IMR-90 (cell line): ENCODE data around the gene ZFP36. TPM values are rescaled to one million over a fixed set of nuclear protein-coding genes. Genes with fewer than 3 reads are reported as not detected.

ENCODE experiments used
- ATAC-seq: fragments of 200-7000 bp; cut with Tn5 transposase; 2 replicates; pipeline ENCODE4 v1.9.1; 2020; ENCODE audit warnings: low read depth, mild to moderate bottlenecking, moderate library complexity
- BruUV-seq: library from RNA; stranded (reverse); fragments of 400-500 nt; replicated peaks from 2 replicates; lab custom pipeline; 2021; lab: Mats Ljungman, UMichigan
- CTCF ChIA-PET: fragments of 300-600 bp; formaldehyde crosslinking; extraction: SDS; loops from one replicate; lab custom pipeline; 2021; ENCODE audit warnings: antibody characterized with exemption; lab: Yijun Ruan, JAX
- POLR2A ChIA-PET: fragments of 300-600 bp; sonication (Branson Sonifier 250); formaldehyde crosslinking; loops from one replicate; lab custom pipeline; 2022; ENCODE audit warnings: antibody characterized with exemption; ENCODE audit not compliant: unreplicated experiment; lab: Charles Lee
- DNase-seq: peaks from one replicate; pipeline ENCODE4 v3.0.0; 2013
- H2AFZ ChIP-seq: replicated peaks from 2 replicates; pipeline ENCODE3; 2013; ENCODE audit warnings: low read length, mild to moderate bottlenecking; ENCODE audit not compliant: poor library complexity
- H2AK5ac ChIP-seq: 2 replicates; pipeline ENCODE4 v1.6.1; 2013; ENCODE audit warnings: low read depth, low read length, inconsistent platforms
- H2AK9ac ChIP-seq: replicated peaks from 2 replicates; pipeline ENCODE3; 2013; ENCODE audit warnings: mild to moderate bottlenecking, low read depth, low read length, moderate library complexity; ENCODE audit not compliant: poor library complexity
- H2BK120ac ChIP-seq: 2 replicates; pipeline ENCODE4 v1.6.1; 2013; ENCODE audit warnings: low read depth, low read length, inconsistent platforms
- H2BK15ac ChIP-seq: 3 replicates; pipeline ENCODE4 v1.6.1; 2013; ENCODE audit warnings: low read depth, low read length, inconsistent platforms
- H2BK20ac ChIP-seq: 2 replicates; pipeline ENCODE4 v1.6.1; 2013; ENCODE audit warnings: low read depth, mild to moderate bottlenecking, inconsistent platforms, low read length, moderate library complexity
- H2BK5ac ChIP-seq: 2 replicates; pipeline ENCODE4 v1.6.1; 2013; ENCODE audit warnings: mild to moderate bottlenecking, low read depth, low read length, inconsistent platforms; ENCODE audit not compliant: poor library complexity, severe bottlenecking
- H3K14ac ChIP-seq: replicated peaks from 2 replicates; pipeline ENCODE4 v1.6.1; 2013; ENCODE audit warnings: low read depth, low read length, inconsistent platforms
- H3K18ac ChIP-seq: 2 replicates; pipeline ENCODE4 v1.6.1; 2013; ENCODE audit warnings: low read depth, low read length, control low read depth
- H3K23ac ChIP-seq: 2 replicates; pipeline ENCODE4 v1.6.1; 2013; ENCODE audit warnings: low read depth, low read length, inconsistent platforms
- H3K27ac ChIP-seq: 2 replicates; pipeline ENCODE4 v1.5.1; 2013; ENCODE audit warnings: mild to moderate bottlenecking, control low read depth, low read length; ENCODE audit not compliant: insufficient read depth
- H3K27me3 ChIP-seq: 2 replicates; pipeline ENCODE4 v1.6.1; 2013; ENCODE audit warnings: low read length; ENCODE audit not compliant: control insufficient read depth, insufficient read depth
- H3K36me3 ChIP-seq: 2 replicates; pipeline ENCODE4 v1.6.1; 2013; ENCODE audit warnings: low read length, mixed read lengths; ENCODE audit not compliant: control insufficient read depth, insufficient read depth
- H3K4ac ChIP-seq: 2 replicates; pipeline ENCODE4 v1.6.1; 2013; ENCODE audit warnings: low read depth, low read length, inconsistent platforms
- H3K4me1 ChIP-seq: 2 replicates; pipeline ENCODE4 v1.6.1; 2013; ENCODE audit warnings: low read length, mixed read lengths; ENCODE audit not compliant: control insufficient read depth, insufficient read depth
- H3K4me2 ChIP-seq: 2 replicates; pipeline ENCODE4 v1.6.1; 2013; ENCODE audit warnings: low read depth, mild to moderate bottlenecking, control low read depth, low read length, moderate library complexity
- H3K4me3 ChIP-seq: 2 replicates; pipeline ENCODE4 v1.5.1; 2013; ENCODE audit warnings: low read depth, mild to moderate bottlenecking, control low read depth, low read length, moderate library complexity; ENCODE audit not compliant: insufficient read depth
- H3K56ac ChIP-seq: 2 replicates; pipeline ENCODE4 v1.6.1; 2013; ENCODE audit warnings: low read length, inconsistent platforms; ENCODE audit not compliant: insufficient read depth; ENCODE audit errors: extremely low read depth
- H3K79me1 ChIP-seq, 2 experiments: 2 replicates each; pipeline ENCODE4 v1.6.1; 2013; ENCODE audit warnings: low read length in 2 of 2, inconsistent platforms in 1 of 2, low read depth in 1 of 2
- H3K9ac ChIP-seq: 2 replicates; pipeline ENCODE4 v1.6.1; 2013; ENCODE audit warnings: low read depth, low read length, control low read depth
- H3K9me1 ChIP-seq: 2 replicates; pipeline ENCODE4 v1.6.1; 2013; ENCODE audit warnings: low read length, inconsistent platforms; ENCODE audit not compliant: insufficient read depth
- H3K9me3 ChIP-seq: 2 replicates; pipeline ENCODE4 v1.6.1; 2013; ENCODE audit warnings: low read length; ENCODE audit not compliant: control insufficient read depth, insufficient read depth
- H4K20me1 ChIP-seq: 2 replicates; pipeline ENCODE4 v1.6.1; 2013; ENCODE audit warnings: low read length, inconsistent platforms; ENCODE audit not compliant: insufficient read depth
- H4K5ac ChIP-seq: 2 replicates; pipeline ENCODE4 v1.6.1; 2013; ENCODE audit warnings: mild to moderate bottlenecking, low read depth, low read length, control low read depth
- H4K8ac ChIP-seq, 2 experiments: 2 replicates each; pipeline ENCODE4 v1.6.1; 2013; ENCODE audit warnings: low read depth in 2 of 2, low read length in 2 of 2, control low read depth in 1 of 2, inconsistent platforms in 1 of 2
- H4K91ac ChIP-seq: 2 replicates; pipeline ENCODE4 v1.6.1; 2013; ENCODE audit warnings: low read depth, low read length, inconsistent platforms; ENCODE audit not compliant: insufficient read depth
- BHLHE40 ChIP-seq: fragments of 150-350 bp; IDR thresholded peaks from 2 replicates; pipeline ENCODE4 v1.6.1; 2016; ENCODE audit warnings: mild to moderate bottlenecking, low read depth, low read length
- CEBPB ChIP-seq: IDR thresholded peaks from 2 replicates; pipeline ENCODE4 v1.6.1; 2012; ENCODE audit warnings: low read depth, low read length, improper control_type of control experiment
- CHD1 ChIP-seq: IDR thresholded peaks from 2 replicates; pipeline ENCODE4 v1.6.1; 2012; ENCODE audit warnings: low read depth, low read length, improper control_type of control experiment
- CTCF ChIP-seq: conservative IDR thresholded peaks from 2 replicates; pipeline ENCODE4 v1.5.1; 2012; ENCODE audit warnings: mild to moderate bottlenecking, low read depth, low read length, improper control_type of control experiment
- FOS ChIP-seq: fragments of 150-350 bp; IDR thresholded peaks from 2 replicates; pipeline ENCODE4 v1.6.1; 2016; ENCODE audit warnings: low read depth, low read length
- MAFK ChIP-seq: IDR thresholded peaks from 2 replicates; pipeline ENCODE4 v1.6.1; 2012; ENCODE audit warnings: low read depth, low read length, improper control_type of control experiment
- MAZ ChIP-seq: IDR thresholded peaks from 2 replicates; pipeline ENCODE4 v1.6.1; 2012; ENCODE audit warnings: low read depth, mild to moderate bottlenecking, low read length, improper control_type of control experiment, moderate library complexity, borderline replicate concordance
- NFE2L2 ChIP-seq: fragments of 150-350 bp; IDR thresholded peaks from 2 replicates; pipeline ENCODE4 v1.6.1; 2016; ENCODE audit warnings: low read depth, mild to moderate bottlenecking, low read length
- POLR2A ChIP-seq: IDR thresholded peaks from 2 replicates; pipeline ENCODE4 v1.6.1; 2012; ENCODE audit warnings: mild to moderate bottlenecking, low read depth, low read length
- RAD21 ChIP-seq: IDR thresholded peaks from 2 replicates; pipeline ENCODE4 v1.6.1; 2012; ENCODE audit warnings: low read length, improper control_type of control experiment
- RCOR1 ChIP-seq: IDR thresholded peaks from 2 replicates; pipeline ENCODE4 v1.6.1; 2012; ENCODE audit warnings: mild to moderate bottlenecking, low read length, improper control_type of control experiment; ENCODE audit not compliant: insufficient replicate concordance
- RFX5 ChIP-seq: IDR thresholded peaks from 2 replicates; pipeline ENCODE4 v1.8.0; 2012; ENCODE audit warnings: low read depth, mild to moderate bottlenecking, low read length, moderate library complexity
- SMC3 ChIP-seq: fragments of 150-350 bp; IDR thresholded peaks from 2 replicates; pipeline ENCODE4 v1.6.1; 2016; ENCODE audit warnings: low read depth, mild to moderate bottlenecking, antibody characterized with exemption, low read length, moderate library complexity
- WGBS, 2 experiments: methylation state at CpG; one replicate each; pipeline versions ENCODE4 v1.1.5 to v1.1.7; 2013; ENCODE audit warnings: missing lambda C conversion rate in 2 of 2; ENCODE audit not compliant: insufficient read length in 1 of 2; ENCODE audit errors: extremely low coverage in 2 of 2; 5-methylcytosine and 5-hydroxymethylcytosine counted together
- dilution Hi-C: fragments of 300-500 bp; cut with HindIII; formaldehyde crosslinking; loops from one replicate; pipeline ENCODE4 v1.14.3; 2018; ENCODE audit warnings: low sequenced_read_pairs; ENCODE audit not compliant: unreplicated experiment
- in situ Hi-C: fragments of 300-500 bp; cut with MboI; formaldehyde crosslinking; loops from 3 replicates; pipeline ENCODE4 v1.14.3; 2019; ENCODE audit warnings: low sequenced_read_pairs, inconsistent platforms, mixed read lengths
- intact Hi-C: fragments of 100-400 bp; cut with micrococcal nuclease; formaldehyde crosslinking; loops from 2 replicates; pipeline ENCODE4 v1.10.0; 2022
- polyA plus RNA-seq, 3 experiments: library from polyadenylated mRNA; depleted of rRNA; stranded (reverse); fragments of >200 nt; gene quantifications; 2 replicates each; pipeline ENCODE4 v1.2.3, GENCODE V29; 2012; ENCODE audit warnings: low replicate concordance in 1 of 3
- total RNA-seq: library from RNA; depleted of rRNA; stranded (reverse); fragments of >200 nt; gene quantifications from 2 replicates; pipeline ENCODE4 v1.2.3, GENCODE V29; 2012
- TF ChIP-seq, protein P1 (sequence below): fragments of 150-350 bp; IDR thresholded peaks from 2 replicates; pipeline ENCODE4 v1.6.1; 2017; ENCODE audit warnings: mild to moderate bottlenecking, antibody characterized with exemption, low read length, low read depth

ZFP36 gene
- total and polyA plus RNA-seq, 2 of the 4 experiments (the other 2 are of a cell fraction): 1.4 to 45.0 TPM

GRCh38 chr19:39403331-39404312 lies 3.0 kb upstream of the ZFP36 start:
- Histone ChIP-seq H3K4me3 (peak overlapping the region; percentile 29), H3K4ac (peak overlapping the region; percentile 99), H2BK120ac (peak overlapping the region; percentile 98), H2BK5ac (peak overlapping the region; percentile 94), H2BK20ac (peak overlapping the region; percentile 85), H3K79me1 (peaks cover 0 to 42% of the 10 kb centered on the region in 2 experiments; a peak in 2 of 4 replicates), H3K23ac (peak overlapping the region; percentile 79; the same call in 1 of the 2 replicates), H3K4me1 (peaks cover 26% of the 10 kb centered on the region), H3K56ac (peak overlapping the region; percentile 96), H3K18ac (peak overlapping the region; percentile 96), H3K9me3 (no peaks in the 10 kb centered on the region), H4K20me1 (peaks cover 33% of the 10 kb centered on the region), H2AFZ (peak overlapping the region; percentile 69), H4K8ac (peak overlapping the region; percentile 86 to 90), H4K5ac (peak overlapping the region; percentile 95), H2AK5ac (peak overlapping the region; percentile 97), H2BK15ac (peak overlapping the region; percentile 95; the same call in 2 of the 3 replicates), H3K14ac (peak overlapping the region; percentile 95), H2AK9ac (peak overlapping the region; percentile 100), H3K27me3 (no peaks in the 10 kb centered on the region), H3K9ac (peak overlapping the region; percentile 82), H4K91ac (peak overlapping the region; percentile 99), H3K36me3 (peaks cover 11% of the 10 kb centered on the region), H3K4me2 (peak overlapping the region; percentile 87), H3K9me1 (peaks cover 10% of the 10 kb centered on the region), H3K27ac (peak overlapping the region; percentile 95)
- 0% methylated on average over 6 of the region's 43 CpGs; no CpG with 5 or more reads in 1 of the 2 experiments for WGBS, 2 experiments
- ChIA-PET POLR2A (interaction anchor here (0.5 to 0.8 kb wide), 5 partner anchors 8 to 1393 kb away, joined by 3 to 12 read pairs (median 6); partner anchors contain the start of genes PLEKHG2 and SUPT5H), CTCF (interaction anchor here (0.9 kb wide), 1 partner anchor 8 kb away, joined by 3 read pairs; no protein-coding TSS in a partner anchor)
- in situ Hi-C loops: no loop called here
- dilution Hi-C loops: no loop called here
- no TSS peak for BruUV-seq
- intact Hi-C loops: loop anchor here (1.0 to 2.0 kb wide), 2 partner anchors 9 to 129 kb away; partner anchors contain the start of genes EID2B and PLEKHG2
- ATAC-seq (peak; percentile 59), DNase-seq (peak; percentile 99)
- TF ChIP-seq NFE2L2 (peak; percentile 97), MAFK (peak; percentile 83), CTCF (no peak), RCOR1 (no peak), SMC3 (0 out of 2 replicates have a peak, but pooled peaks have one; percentile 1), POLR2A (peak; percentile 82), MAZ (peak; percentile 95), CEBPB (no peak), RFX5 (no peak), FOS (peak; percentile 94), CHD1 (peak; percentile 82; the same call in 1 of the 2 replicates), RAD21 (peak; percentile 16; the same call in 1 of the 2 replicates), BHLHE40 (peak; percentile 100)
- TF ChIP-seq, protein P1, sequence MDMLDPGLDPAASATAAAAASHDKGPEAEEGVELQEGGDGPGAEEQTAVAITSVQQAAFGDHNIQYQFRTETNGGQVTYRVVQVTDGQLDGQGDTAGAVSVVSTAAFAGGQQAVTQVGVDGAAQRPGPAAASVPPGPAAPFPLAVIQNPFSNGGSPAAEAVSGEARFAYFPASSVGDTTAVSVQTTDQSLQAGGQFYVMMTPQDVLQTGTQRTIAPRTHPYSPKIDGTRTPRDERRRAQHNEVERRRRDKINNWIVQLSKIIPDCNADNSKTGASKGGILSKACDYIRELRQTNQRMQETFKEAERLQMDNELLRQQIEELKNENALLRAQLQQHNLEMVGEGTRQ: peak; percentile 32; the same call in 1 of the 2 replicates
